B cell (primary cell): ENCODE results near the gene CAMTA1. TPM values are rescaled to one million over a fixed set of nuclear protein-coding genes. Genes with fewer than 3 reads are reported as not detected.

ENCODE experiments used
- ATAC-seq: fragments of 200-7000 bp; cut with Tn5 transposase; one replicate; pipeline ENCODE4 v1.10.0; 2021; ENCODE audit warnings: low read depth, mild to moderate bottlenecking, moderate number of reproducible peaks, moderate library complexity
- CTCF ChIA-PET: fragments of 350-600 bp; sonication (Branson Sonifier 250); formaldehyde crosslinking; loops from one replicate; lab custom pipeline; 2021; ENCODE audit warnings: antibody characterized with exemption, inconsistent platforms; lab: Charles Lee
- POLR2A ChIA-PET: fragments of 350-600 bp; sonication (Branson Sonifier 250); formaldehyde crosslinking; loops from one replicate; lab custom pipeline; 2021; ENCODE audit warnings: antibody characterized with exemption; lab: Charles Lee
- DNase-seq: peaks from one replicate; pipeline ENCODE4 v3.0.0; 2013
- H2AFZ ChIP-seq: 2 replicates; pipeline ENCODE4 v1.6.1; 2012; ENCODE audit warnings: mild to moderate bottlenecking, low read depth, low read length; ENCODE audit not compliant: insufficient read depth, poor library complexity, severe bottlenecking
- H3K27ac ChIP-seq, 2 donors: 1 replicate in 1 of 2; 2 replicates in 1 of 2; pipeline ENCODE4 v1.5.1; 2012 to 2013; ENCODE audit warnings: low read length in 2 of 2, mild to moderate bottlenecking in 2 of 2, moderate library complexity in 1 of 2
- H3K27me3 ChIP-seq, 4 experiments: fragments of 200-600 bp in 1 of 4; sonication (generic) in 1 of 4; replicated peaks in 1 of 4; 1 replicate in 2 of 4; 2 replicates in 2 of 4; pipeline versions ENCODE4 v1.6.1 to v1.7.0; 2013 to 2016; ENCODE audit warnings: low read length in 3 of 4, mild to moderate bottlenecking in 2 of 4, mixed read lengths in 1 of 4, moderate library complexity in 1 of 4; ENCODE audit not compliant: insufficient read depth in 4 of 4, control insufficient read depth in 3 of 4; ENCODE audit errors: control extremely low read depth in 1 of 4
- H3K36me3 ChIP-seq, 2 experiments: replicated peaks in 1 of 2; 1 replicate in 1 of 2; 2 replicates in 1 of 2; pipeline versions ENCODE4 v1.6.1 to v1.7.1; 2013; ENCODE audit warnings: low read length in 1 of 2; ENCODE audit not compliant: insufficient read depth in 2 of 2, control insufficient read depth in 1 of 2; ENCODE audit errors: control extremely low read depth in 1 of 2, extremely low read depth in 1 of 2
- H3K4me1 ChIP-seq, 2 donors: fragments of 200-600 bp in 1 of 2; sonication (generic) in 1 of 2; 1 replicate in 1 of 2; 2 replicates in 1 of 2; pipeline versions ENCODE4 v1.5.1 to v1.6.1; 2013 to 2017; ENCODE audit warnings: low read length in 2 of 2; ENCODE audit not compliant: control insufficient read depth in 2 of 2, insufficient read depth in 2 of 2
- H3K4me2 ChIP-seq: replicated peaks from 2 replicates; pipeline ENCODE3; 2012; ENCODE audit warnings: mild to moderate bottlenecking, low read depth, low read length; ENCODE audit not compliant: poor library complexity, severe bottlenecking
- H3K4me3 ChIP-seq, 5 experiments: fragments of 200-600 bp in 1 of 5; sonication (generic) in 1 of 5; 1 replicate in 3 of 5; 2 replicates in 2 of 5; pipeline versions ENCODE4 v1.5.1 to v1.7.0; 2011 to 2016; ENCODE audit warnings: low read length in 4 of 5, mild to moderate bottlenecking in 4 of 5, low read depth in 2 of 5, control low read depth in 1 of 5, moderate library complexity in 1 of 5; ENCODE audit not compliant: insufficient read depth in 1 of 5; ENCODE audit errors: control extremely low read depth in 1 of 5, extremely low read depth in 1 of 5
- H3K79me2 ChIP-seq: fragments of 200-600 bp; sonication (generic); one replicate; pipeline ENCODE4 v1.6.0; 2016; ENCODE audit warnings: low read length; ENCODE audit not compliant: control insufficient read depth, insufficient read depth
- H3K9ac ChIP-seq: fragments of 200-600 bp; sonication (generic); 2 replicates; pipeline ENCODE4 v1.6.1; 2017; ENCODE audit warnings: mild to moderate bottlenecking, low read length, moderate library complexity
- H3K9me3 ChIP-seq, 3 donors: one replicate each; pipeline versions ENCODE4 v1.6.1 to v1.7.1; 2013; ENCODE audit warnings: low read length in 2 of 3; ENCODE audit not compliant: control insufficient read depth in 2 of 3, insufficient read depth in 1 of 3; ENCODE audit errors: control extremely low read depth in 1 of 3
- H4K20me1 ChIP-seq: 2 replicates; pipeline ENCODE4 v1.6.0; 2012; ENCODE audit warnings: mild to moderate bottlenecking, low read length; ENCODE audit not compliant: insufficient read depth, control insufficient read depth, poor library complexity, severe bottlenecking
- H3K27ac Mint-ChIP-seq: one replicate; pipeline ENCODE4 v1.8.0; 2021; ENCODE audit warnings: mixed read lengths
- H3K27me3 Mint-ChIP-seq: one replicate; pipeline ENCODE4 v1.8.0; 2021; ENCODE audit warnings: mixed read lengths
- H3K4me1 Mint-ChIP-seq: one replicate; pipeline ENCODE4 v1.8.0; 2021; ENCODE audit warnings: mixed read lengths
- H3K4me3 Mint-ChIP-seq: one replicate; pipeline ENCODE4 v1.8.0; 2021; ENCODE audit warnings: mixed read lengths
- H3K9me3 Mint-ChIP-seq: one replicate; pipeline ENCODE4 v1.8.0; 2022; ENCODE audit warnings: mixed read lengths; ENCODE audit not compliant: insufficient read depth
- CTCF ChIP-seq: fragments of 200-600 bp; IDR thresholded peaks from one replicate; pipeline ENCODE4 v1.8.0; 2022; ENCODE audit warnings: antibody characterized with exemption, mild to moderate bottlenecking
- EZH2 ChIP-seq: IDR thresholded peaks from 2 replicates; pipeline ENCODE4 v1.6.1; 2012; ENCODE audit warnings: borderline replicate concordance, low read depth, mild to moderate bottlenecking, moderate library complexity, low read length; ENCODE audit not compliant: insufficient read depth, poor library complexity, severe bottlenecking
- WGBS: methylation state at CpG from one replicate; pipeline ENCODE4 v1.1.5; 2013; ENCODE audit warnings: missing lambda C conversion rate; ENCODE audit not compliant: insufficient coverage; 5-methylcytosine and 5-hydroxymethylcytosine counted together
- intact Hi-C: fragments of 100-400 bp; cut with micrococcal nuclease; formaldehyde crosslinking; loops from one replicate; pipeline ENCODE4 v1.10.0; 2022
- polyA plus RNA-seq: library from polyadenylated mRNA; depleted of rRNA; stranded (reverse); fragments of >200 nt; gene quantifications from 2 replicates; pipeline ENCODE4 v1.2.3, GENCODE V29; 2012
- total RNA-seq, 2 donors: library from RNA; stranded (reverse); fragments of 120-200 nt in 1 of 2; gene quantifications; 1 replicate in 1 of 2; 2 replicates in 1 of 2; pipeline versions ENCODE4 v1.2.3 to v1.2.4, GENCODE V29; 2013 to 2022

The CAMTA1 gene
- total and polyA plus RNA-seq, 2 donors (not counting 1 experiment from before 2014, with no cell fraction given): 42.2 to 45.7 TPM

DNA sequence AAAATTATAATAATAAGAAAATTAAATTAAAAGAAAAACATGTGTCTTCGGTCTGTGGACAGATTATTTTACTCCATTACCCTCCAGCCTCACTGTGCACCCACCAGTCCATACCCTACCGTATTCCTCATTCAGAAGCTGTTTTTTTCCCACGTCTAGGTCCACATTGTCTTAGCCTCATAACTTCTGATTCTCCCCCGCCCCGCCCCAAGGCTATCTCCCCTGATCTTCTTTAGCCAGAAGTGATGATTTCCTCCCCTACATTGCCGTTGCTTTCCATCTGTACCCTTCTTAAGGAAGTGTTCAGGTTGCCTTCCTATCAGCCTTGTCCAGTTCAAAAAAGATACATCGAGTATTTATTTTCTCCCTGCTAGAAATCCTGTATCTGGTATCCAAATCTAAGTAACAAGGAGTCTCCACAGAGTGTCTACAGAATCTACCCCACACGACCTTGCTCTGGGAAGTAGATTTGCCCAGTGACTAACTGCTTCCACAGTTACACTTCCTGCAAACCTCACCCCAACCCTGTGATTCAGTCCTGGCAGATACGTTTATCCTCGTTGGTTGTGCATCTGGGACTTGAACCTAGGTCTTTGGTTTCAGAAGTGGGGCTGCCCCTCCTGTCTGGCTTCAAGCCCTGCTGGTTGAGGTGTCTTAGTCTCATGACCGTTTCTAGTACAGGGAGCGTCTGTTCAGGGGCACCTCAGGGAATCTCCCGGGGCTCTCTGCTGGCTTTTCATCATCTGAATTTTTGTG lies 470.2 kb downstream of the CAMTA1 start:
- CTCF ChIA-PET: no interaction called here
- H3K9me3 Mint-ChIP-seq: no peaks in the 10 kb centered on the region
- H3K27me3 Mint-ChIP-seq: peaks cover 18% of the 10 kb centered on the region

More for the DNA sequence above, 470.2 kb downstream of the CAMTA1 start:
- Histone ChIP-seq H3K27ac (no peak overlapping the region), H3K9ac (no peak overlapping the region), H4K20me1 (no peaks in the 10 kb centered on the region), H3K4me1 (no peaks in the 10 kb centered on the region), H3K36me3 (no peaks in the 10 kb centered on the region), H3K27me3 (no peaks in the 10 kb centered on the region), H3K79me2 (no peaks in the 10 kb centered on the region), H3K9me3 (no peaks in the 10 kb centered on the region), H2AFZ (no peak overlapping the region), H3K4me3 (no peak overlapping the region), H3K4me2 (no peak overlapping the region)
- Mint-ChIP-seq H3K4me1 (no peaks in the 10 kb centered on the region), H3K27ac (no peak overlapping the region), H3K4me3 (no peak overlapping the region)
- POLR2A ChIA-PET: no interaction called here
- intact Hi-C loops: no loop called here
- DNase-seq (no peak), ATAC-seq (no peak)
- 74% methylated on average over 13 of the region's 13 CpGs for WGBS
- TF ChIP-seq EZH2 (no peak), CTCF (no peak)
